Hepatocyte (in vitro differentiated cells): ENCODE results near the gene TESK2. TPM values are rescaled to one million over a fixed set of nuclear protein-coding genes. Genes with fewer than 3 reads are reported as not detected.

ENCODE experiments used
- DNase-seq: peaks from one replicate; pipeline ENCODE4 v3.0.0-alpha.2; 2016; ENCODE audit warnings: low spot score
- H2AFZ ChIP-seq: fragments of 200-600 bp; sonication (generic); 2 replicates; pipeline ENCODE4 v1.6.0; 2016; ENCODE audit warnings: antibody characterized with exemption, mild to moderate bottlenecking
- H3K27ac ChIP-seq: fragments of 200-600 bp; sonication (generic); 2 replicates; pipeline ENCODE4 v1.5.1; 2016; ENCODE audit warnings: mild to moderate bottlenecking
- H3K27me3 ChIP-seq: fragments of 200-600 bp; sonication (generic); 2 replicates; pipeline ENCODE4 v1.6.1; 2016
- H3K36me3 ChIP-seq: fragments of 200-600 bp; sonication (generic); replicated peaks from 2 replicates; pipeline ENCODE4 v1.5.1; 2016; ENCODE audit warnings: low read depth; ENCODE audit not compliant: insufficient read depth
- H3K4me1 ChIP-seq: fragments of 200-600 bp; sonication (generic); 2 replicates; pipeline ENCODE4 v1.5.1; 2016; ENCODE audit warnings: mild to moderate bottlenecking, moderate library complexity; ENCODE audit not compliant: insufficient read depth
- H3K4me2 ChIP-seq: fragments of 200-600 bp; sonication (generic); 2 replicates; pipeline ENCODE4 v1.6.0; 2016
- H3K4me3 ChIP-seq: fragments of 200-600 bp; sonication (generic); 2 replicates; pipeline ENCODE4 v1.5.1; 2016; ENCODE audit warnings: mild to moderate bottlenecking
- H3K79me2 ChIP-seq: fragments of 200-600 bp; sonication (generic); 2 replicates; pipeline ENCODE4 v1.6.0; 2017; ENCODE audit warnings: mild to moderate bottlenecking
- H3K9me2 ChIP-seq: fragments of 200-600 bp; sonication (generic); replicated peaks from 2 replicates; pipeline ENCODE4 v1.6.0; 2017; ENCODE audit warnings: mild to moderate bottlenecking; ENCODE audit not compliant: insufficient read depth
- H3K9me3 ChIP-seq: fragments of 200-600 bp; sonication (generic); 2 replicates; pipeline ENCODE4 v1.5.1; 2016; ENCODE audit warnings: low read depth, mild to moderate bottlenecking
- H4K20me1 ChIP-seq: fragments of 200-600 bp; sonication (generic); 2 replicates; pipeline ENCODE4 v1.6.0; 2016; ENCODE audit warnings: mild to moderate bottlenecking; ENCODE audit not compliant: insufficient read depth, poor library complexity, severe bottlenecking
- CTCF ChIP-seq: fragments of 200-600 bp; sonication (generic); IDR thresholded peaks from 2 replicates; pipeline ENCODE4 v1.5.1; 2016; ENCODE audit warnings: antibody characterized with exemption, mild to moderate bottlenecking; ENCODE audit not compliant: poor library complexity
- EZH2 ChIP-seq: fragments of 200-600 bp; sonication (generic); IDR thresholded peaks from 2 replicates; pipeline ENCODE4 v1.6.1; 2016; ENCODE audit warnings: antibody characterized with exemption, mild to moderate bottlenecking, borderline replicate concordance
- EZH2phosphoT487 ChIP-seq: fragments of 200-600 bp; sonication (generic); IDR thresholded peaks from one replicate; pipeline ENCODE4 v1.6.1; 2018; ENCODE audit warnings: antibody characterized with exemption, mild to moderate bottlenecking, low read depth, moderate library complexity; ENCODE audit not compliant: unreplicated experiment, severe bottlenecking
- WGBS: methylation state at CpG from one replicate; pipeline ENCODE4 v1.1.6; 2016; ENCODE audit warnings: low lambda C conversion rate; ENCODE audit errors: missing lambda C conversion rate; 5-methylcytosine and 5-hydroxymethylcytosine counted together
- polyA plus RNA-seq: library from polyadenylated mRNA; unstranded; fragments of >200 nt; fragmentation: Nextera tagmentation; extraction: Ambion mirVana; gene quantifications from 2 replicates; pipeline ENCODE4 v1.2.1, GENCODE V29; 2016
- total RNA-seq: library from RNA; depleted of rRNA; stranded (reverse); fragments of >200 nt; gene quantifications from 2 replicates; pipeline ENCODE4 v1.2.3, GENCODE V29; 2014

Gene TESK2
- total and polyA plus RNA-seq, 2 experiments from 2014 or later, result 6.2 to 8.6 TPM

- H3K27me3 ChIP-seq, result no peaks in the 10 kb centered on the region
- no peak overlapping the region for H3K27ac ChIP-seq
- DNase-seq, result no peak
- H3K79me2 ChIP-seq, result no peaks in the 10 kb centered on the region
- H3K9me3 ChIP-seq, result no peaks in the 10 kb centered on the region
- H3K9me2 ChIP-seq, result no peaks in the 10 kb centered on the region
- H3K4me3 ChIP-seq, result no peak overlapping the region
- H2AFZ ChIP-seq, result no peak overlapping the region
- 93% methylated on average over 3 of the region's 3 CpGs for WGBS
- no peaks in the 10 kb centered on the region for H3K36me3 ChIP-seq
- no peaks in the 10 kb centered on the region for H3K4me1 ChIP-seq
- no peak overlapping the region for H3K4me2 ChIP-seq
- no peaks in the 10 kb centered on the region for H4K20me1 ChIP-seq
- no peak for TF ChIP-seq EZH2
- TF ChIP-seq CTCF, result no peak
- no peak for TF ChIP-seq EZH2phosphoT487
These were observed 42.6 kb downstream of the TESK2 start for GRCh38 chr1:45448357-45448756.

GRCh38 chr1:45446950-45447672 is 43.9 kb downstream of the TESK2 start:
- H3K36me3 ChIP-seq, result no peaks in the 10 kb centered on the region
- no peaks in the 10 kb centered on the region for H3K9me3 ChIP-seq
- H3K4me2 ChIP-seq, result no peak overlapping the region
- H3K4me1 ChIP-seq, result no peaks in the 10 kb centered on the region
- no peaks in the 10 kb centered on the region for H3K9me2 ChIP-seq
- H3K27me3 ChIP-seq, result no peaks in the 10 kb centered on the region
- H3K4me3 ChIP-seq, result no peak overlapping the region
- no peaks in the 10 kb centered on the region for H3K79me2 ChIP-seq
- no peak for DNase-seq
- no peak overlapping the region for H3K27ac ChIP-seq
- no peaks in the 10 kb centered on the region for H4K20me1 ChIP-seq
- 79% methylated on average over 1 of the region's 1 CpG for WGBS
- no peak overlapping the region for H2AFZ ChIP-seq
- TF ChIP-seq EZH2 (no peak), EZH2phosphoT487 (no peak), CTCF (no peak)

GRCh38 chr1:45446530-45446929 is 44.4 kb downstream of the TESK2 start:
- Histone ChIP-seq H3K27ac (no peak overlapping the region), H3K79me2 (no peaks in the 10 kb centered on the region), H3K4me2 (no peak overlapping the region), H3K36me3 (no peaks in the 10 kb centered on the region), H2AFZ (no peak overlapping the region), H3K27me3 (no peaks in the 10 kb centered on the region), H3K4me3 (no peak overlapping the region), H3K9me2 (no peaks in the 10 kb centered on the region), H3K4me1 (no peaks in the 10 kb centered on the region), H4K20me1 (no peaks in the 10 kb centered on the region), H3K9me3 (no peaks in the 10 kb centered on the region)
- TF ChIP-seq EZH2 (no peak), EZH2phosphoT487 (no peak), CTCF (no peak)
- WGBS, result 71% methylated on average over 1 of the region's 1 CpG
- no peak for DNase-seq
